Neural cell (in vitro differentiated cells): Measurements from ENCODE around the gene DCBLD2. TPM values are rescaled to one million over a fixed set of nuclear protein-coding genes. Genes with fewer than 3 reads are reported as not detected.

ENCODE experiments used
- H2AFZ ChIP-seq: fragments of 200-600, 300-800 bp; sonication (generic), shearing (Covaris generic); 2 replicates; pipeline ENCODE4 v1.6.0; 2014; ENCODE audit warnings: low read depth, mild to moderate bottlenecking, antibody characterized with exemption, low read length, moderate library complexity
- H3F3A ChIP-seq: fragments of 200-600 bp; shearing (Covaris generic); 2 replicates; pipeline ENCODE4 v1.6.1; 2016; ENCODE audit warnings: mild to moderate bottlenecking, moderate library complexity, mixed read lengths, antibody characterized with exemption, low read length; ENCODE audit not compliant: insufficient read depth, poor library complexity, severe bottlenecking
- H3K27ac ChIP-seq: fragments of 200-600, 300-800 bp; sonication (generic), shearing (Covaris generic); 2 replicates; pipeline ENCODE4 v1.5.1; 2014; ENCODE audit warnings: mild to moderate bottlenecking, low read length, moderate library complexity
- H3K27me3 ChIP-seq: fragments of 300-800, 200-600 bp; sonication (generic), shearing (Covaris generic); 2 replicates; pipeline ENCODE4 v1.6.0; 2014; ENCODE audit warnings: mild to moderate bottlenecking, low read depth, low read length, moderate library complexity; ENCODE audit not compliant: insufficient read depth
- H3K36me3 ChIP-seq: fragments of 300-800, 200-600 bp; sonication (generic), shearing (Covaris generic); 2 replicates; pipeline ENCODE4 v1.5.1; 2014; ENCODE audit warnings: mild to moderate bottlenecking, antibody characterized with exemption, low read length, moderate library complexity; ENCODE audit not compliant: insufficient read depth
- H3K4me2 ChIP-seq: fragments of 300-800, 200-600 bp; sonication (generic), shearing (Covaris generic); 2 replicates; pipeline ENCODE4 v1.6.0; 2014; ENCODE audit warnings: mild to moderate bottlenecking, low read length
- H3K4me3 ChIP-seq: fragments of 300-800, 200-600 bp; sonication (generic), shearing (Covaris generic); 2 replicates; pipeline ENCODE4 v1.5.1; 2014; ENCODE audit warnings: mild to moderate bottlenecking, low read length, moderate library complexity
- H3K79me2 ChIP-seq: fragments of 200-600 bp; shearing (Covaris generic); replicated peaks from 2 replicates; pipeline ENCODE4 v1.6.0; 2014; ENCODE audit warnings: mild to moderate bottlenecking, low read length, moderate library complexity; ENCODE audit not compliant: insufficient read depth
- H3K9ac ChIP-seq: fragments of 300-800, 200-600 bp; sonication (generic), shearing (Covaris generic); 2 replicates; pipeline ENCODE4 v1.6.1; 2016; ENCODE audit warnings: mild to moderate bottlenecking, low read length, mixed read lengths
- H3K9me2 ChIP-seq: fragments of 200-600 bp; shearing (Covaris generic); 2 replicates; pipeline ENCODE4 v1.6.1; 2016; ENCODE audit warnings: mild to moderate bottlenecking, low read length, mixed read lengths; ENCODE audit not compliant: insufficient read depth
- H3K9me3 ChIP-seq: fragments of 200-600, 300-800 bp; sonication (generic), shearing (Covaris generic); 2 replicates; pipeline ENCODE4 v1.6.1; 2016; ENCODE audit warnings: mild to moderate bottlenecking, mixed run types, low read length, moderate library complexity, mixed read lengths
- H4K20me1 ChIP-seq: fragments of 200-600 bp; shearing (Covaris generic); 2 replicates; pipeline ENCODE4 v1.6.1; 2016; ENCODE audit warnings: mild to moderate bottlenecking, mixed run types; ENCODE audit not compliant: insufficient read depth
- CTCF ChIP-seq: fragments of 450-650 bp; IDR thresholded peaks from 2 replicates; pipeline ENCODE4 v1.5.1; 2014; ENCODE audit warnings: antibody characterized with exemption, mild to moderate bottlenecking, moderate library complexity; ENCODE audit not compliant: poor library complexity, severe bottlenecking
- EP300 ChIP-seq: fragments of 450-650 bp; conservative IDR thresholded peaks from 2 replicates; pipeline ENCODE4 v1.6.1; 2014; ENCODE audit warnings: antibody characterized with exemption, mild to moderate bottlenecking, moderate library complexity; ENCODE audit not compliant: poor library complexity, severe bottlenecking
- EZH2 ChIP-seq: fragments of 200-600, 300-800 bp; shearing (Covaris generic), sonication (generic); IDR thresholded peaks from 2 replicates; pipeline ENCODE4 v1.6.1; 2014; ENCODE audit warnings: antibody characterized with exemption, low read length, borderline replicate concordance, mild to moderate bottlenecking; ENCODE audit not compliant: insufficient read depth, poor library complexity, severe bottlenecking
- MXI1 ChIP-seq: fragments of 450-650 bp; conservative IDR thresholded peaks from 2 replicates; pipeline ENCODE4 v1.6.1; 2014; ENCODE audit warnings: antibody characterized with exemption, mild to moderate bottlenecking; ENCODE audit not compliant: poor library complexity, severe bottlenecking
- POLR2AphosphoS5 ChIP-seq: IDR thresholded peaks from 2 replicates; pipeline ENCODE4 v1.6.1; 2012
- RAD21 ChIP-seq: fragments of 450-650 bp; conservative IDR thresholded peaks from 2 replicates; pipeline ENCODE4 v1.6.1; 2014; ENCODE audit warnings: antibody characterized with exemption, mild to moderate bottlenecking, moderate library complexity
- SMC3 ChIP-seq: fragments of 450-650 bp; conservative IDR thresholded peaks from 2 replicates; pipeline ENCODE4 v1.6.1; 2014; ENCODE audit warnings: antibody characterized with exemption, mild to moderate bottlenecking, moderate library complexity; ENCODE audit not compliant: poor library complexity
- TAF1 ChIP-seq: IDR thresholded peaks from 2 replicates; pipeline ENCODE4 v1.6.1; 2012; ENCODE audit warnings: low read depth
- polyA minus RNA-seq: library from RNA; depleted of rRNA, polyadenylated mRNA; stranded (reverse); fragments of >200 nt; gene quantifications from 2 replicates; pipeline ENCODE4 v1.2.3, GENCODE V29; 2014
- polyA plus RNA-seq: library from polyadenylated mRNA; depleted of rRNA; stranded (reverse); fragments of >200 nt; gene quantifications from 2 replicates; pipeline ENCODE4 v1.2.3, GENCODE V29; 2014
- TF ChIP-seq, protein P1 (sequence below): IDR thresholded peaks from 2 replicates; pipeline ENCODE4 v1.6.1; 2012; ENCODE audit warnings: borderline replicate concordance

The DCBLD2 gene
- 61.7 and 69.0 TPM in 2 replicates for polyA plus RNA-seq
- polyA minus RNA-seq = 155 and 170 TPM in 2 replicates

DNA sequence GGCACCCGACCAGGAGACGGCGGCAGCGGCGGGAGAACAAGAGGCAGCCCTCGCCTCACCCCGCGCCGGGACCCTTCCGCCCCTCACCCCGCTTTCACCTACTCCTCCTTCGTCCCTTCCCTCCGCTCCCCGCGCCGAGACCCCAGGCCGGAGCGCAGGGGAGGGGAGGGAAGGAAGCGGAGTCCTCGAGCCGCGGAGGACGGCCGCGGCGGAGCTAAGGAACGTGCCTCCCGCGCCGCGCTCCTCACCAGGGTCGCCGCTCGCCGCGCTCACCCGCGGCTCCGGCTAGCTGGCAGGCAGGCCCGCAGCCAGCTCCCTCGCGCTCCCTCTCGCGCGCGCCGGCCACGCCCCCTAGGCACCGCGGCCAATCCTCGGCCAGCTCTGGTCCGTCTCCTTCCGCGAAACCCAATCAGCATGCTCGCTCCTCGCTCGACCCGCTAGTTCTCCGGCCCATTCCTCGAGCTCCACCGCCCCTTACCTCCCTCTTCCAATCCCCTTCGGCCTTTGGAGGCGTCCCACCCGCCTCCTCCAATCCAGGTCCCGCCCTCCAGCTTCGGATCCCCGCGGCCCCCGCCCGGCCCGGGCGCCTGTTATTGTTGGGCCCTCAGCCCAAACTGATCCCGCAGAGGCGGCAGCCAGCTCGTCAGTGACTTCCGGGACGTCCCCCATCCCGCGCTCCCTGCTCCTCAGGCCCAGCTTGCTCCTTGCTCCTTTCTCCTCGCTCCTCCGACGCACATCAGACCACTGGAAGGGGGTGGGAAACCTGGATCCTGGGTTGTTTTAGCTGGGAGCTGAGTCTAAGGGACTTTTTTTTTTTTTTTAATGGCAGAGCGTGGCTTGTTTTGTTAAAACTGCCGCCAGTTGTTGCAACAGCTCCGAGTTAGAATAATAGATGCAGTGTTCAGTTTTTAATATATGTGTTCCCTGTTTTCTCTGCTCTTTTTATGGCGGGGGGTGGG is at the start of gene DCBLD2:
Gene DCBLD2 (minus strand): TSS at position 304 of the 959 bp plus-strand sequence. CDS start 369 bp downstream, outside the sequence.
- Histone ChIP-seq H3K9ac (peak within 1 kb of the TSS; percentile 84), H3K27me3 (no peaks in the 10 kb centered on the region), H3F3A (peaks cover 3% of the 10 kb centered on the region), H4K20me1 (no peaks in the 10 kb centered on the region), H3K36me3 (no peaks in the 10 kb centered on the region), H3K4me2 (peak within 1 kb of the TSS; percentile 95), H3K79me2 (peaks cover 42% of the 10 kb centered on the region), H3K27ac (peak within 1 kb of the TSS; percentile 88), H3K9me3 (no peaks in the 10 kb centered on the region), H3K4me3 (peak within 1 kb of the TSS; percentile 82), H3K9me2 (no peaks in the 10 kb centered on the region), H2AFZ (peak within 1 kb of the TSS; percentile 87)
- TF ChIP-seq RAD21 (peak; percentile 33), EP300 (peak; percentile 26), SMC3 (peak; percentile 29), TAF1 (peak; percentile 88), POLR2AphosphoS5 (peak; percentile 88), CTCF (no peak), MXI1 (peak; percentile 83), EZH2 (no peak)
- TF ChIP-seq, protein P1, sequence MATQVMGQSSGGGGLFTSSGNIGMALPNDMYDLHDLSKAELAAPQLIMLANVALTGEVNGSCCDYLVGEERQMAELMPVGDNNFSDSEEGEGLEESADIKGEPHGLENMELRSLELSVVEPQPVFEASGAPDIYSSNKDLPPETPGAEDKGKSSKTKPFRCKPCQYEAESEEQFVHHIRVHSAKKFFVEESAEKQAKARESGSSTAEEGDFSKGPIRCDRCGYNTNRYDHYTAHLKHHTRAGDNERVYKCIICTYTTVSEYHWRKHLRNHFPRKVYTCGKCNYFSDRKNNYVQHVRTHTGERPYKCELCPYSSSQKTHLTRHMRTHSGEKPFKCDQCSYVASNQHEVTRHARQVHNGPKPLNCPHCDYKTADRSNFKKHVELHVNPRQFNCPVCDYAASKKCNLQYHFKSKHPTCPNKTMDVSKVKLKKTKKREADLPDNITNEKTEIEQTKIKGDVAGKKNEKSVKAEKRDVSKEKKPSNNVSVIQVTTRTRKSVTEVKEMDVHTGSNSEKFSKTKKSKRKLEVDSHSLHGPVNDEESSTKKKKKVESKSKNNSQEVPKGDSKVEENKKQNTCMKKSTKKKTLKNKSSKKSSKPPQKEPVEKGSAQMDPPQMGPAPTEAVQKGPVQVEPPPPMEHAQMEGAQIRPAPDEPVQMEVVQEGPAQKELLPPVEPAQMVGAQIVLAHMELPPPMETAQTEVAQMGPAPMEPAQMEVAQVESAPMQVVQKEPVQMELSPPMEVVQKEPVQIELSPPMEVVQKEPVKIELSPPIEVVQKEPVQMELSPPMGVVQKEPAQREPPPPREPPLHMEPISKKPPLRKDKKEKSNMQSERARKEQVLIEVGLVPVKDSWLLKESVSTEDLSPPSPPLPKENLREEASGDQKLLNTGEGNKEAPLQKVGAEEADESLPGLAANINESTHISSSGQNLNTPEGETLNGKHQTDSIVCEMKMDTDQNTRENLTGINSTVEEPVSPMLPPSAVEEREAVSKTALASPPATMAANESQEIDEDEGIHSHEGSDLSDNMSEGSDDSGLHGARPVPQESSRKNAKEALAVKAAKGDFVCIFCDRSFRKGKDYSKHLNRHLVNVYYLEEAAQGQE = peak; percentile 46

- H3K79me2 ChIP-seq = no peaks in the 10 kb centered on the region
- no peak overlapping the region for H3K4me3 ChIP-seq
- no peaks in the 10 kb centered on the region for H3K9me2 ChIP-seq
- H3K27ac ChIP-seq = no peak overlapping the region
- no peak overlapping the region for H3K4me2 ChIP-seq
- no peaks in the 10 kb centered on the region for H4K20me1 ChIP-seq
- H2AFZ ChIP-seq = no peak overlapping the region
- TF ChIP-seq EP300 (no peak), TAF1 (no peak), SMC3 (no peak), MXI1 (no peak), CTCF (no peak), RAD21 (no peak), EZH2 (no peak), POLR2AphosphoS5 (no peak)
- TF ChIP-seq, protein P1 = no peak
- H3K36me3 ChIP-seq = no peaks in the 10 kb centered on the region
- no peaks in the 10 kb centered on the region for H3K9me3 ChIP-seq
- H3F3A ChIP-seq = no peaks in the 10 kb centered on the region
- no peak overlapping the region for H3K9ac ChIP-seq
- H3K27me3 ChIP-seq = no peaks in the 10 kb centered on the region
These were observed 44.2 kb upstream of the DCBLD2 start for GRCh38 chr3:98945666-98946065.
